ENCODE data around the gene C2orf42. TPM values are rescaled to one million over a fixed set of nuclear protein-coding genes. Genes with fewer than 3 reads are reported as not detected.

Gene C2orf42
- total RNA-seq, 1 experiment from 2014 or later = 6.8 TPM

- TF ChIP-seq EMX1 (CRISPR knock-in tag; IDR thresholded peaks at IDR 0.05) (no peak), TP53 (CRISPR knock-in tag; IDR thresholded peaks at IDR 0.05) (no peak), ZSCAN18 (CRISPR knock-in tag; IDR thresholded peaks at IDR 0.05) (no peak), ATF1 (CRISPR knock-in tag; IDR thresholded peaks at IDR 0.05) (no peak), USF1 (CRISPR knock-in tag; IDR thresholded peaks at IDR 0.05) (no peak), MXD4 (CRISPR knock-in tag; IDR thresholded peaks at IDR 0.05; ENCODE audit: borderline replicate concordance) (no peak)
- H3K4me1 Mint-ChIP-seq = peaks cover 46% of the 10 kb centered on the region
- DNase-seq (ENCODE audit: low spot score) (no peak), ATAC-seq (no peak)
- H3K27me3 Mint-ChIP-seq (ENCODE audit: low read depth) = no peaks in the 10 kb centered on the region
- H3K27ac Mint-ChIP-seq = no peak overlapping the region
- peaks cover 41% of the 10 kb centered on the region for H3K36me3 Mint-ChIP-seq
- CTCF ChIA-PET = interaction anchor here (0.5 kb wide), 1 partner anchor 61 kb away, joined by 3 read pairs; the partner anchor contains the start of gene FAM136A
- H3K9me3 Mint-ChIP-seq = peaks cover 9% of the 10 kb centered on the region
- no peak overlapping the region for H3K4me3 Mint-ChIP-seq
- POLR2A ChIA-PET = no interaction called here
These were observed 49.8 kb upstream of the C2orf42 start for GRCh38 chr2:70240599-70240998.

GRCh38 chr2:70233926-70234325 is 43.1 kb upstream of the C2orf42 start:
- CTCF ChIA-PET = no interaction called here

GRCh38 chr2:70226781-70227180 is 36.0 kb upstream of the C2orf42 start:
- ChIA-PET POLR2A (no interaction called here), CTCF (no interaction called here)
- Mint-ChIP-seq H3K4me1 (no peaks in the 10 kb centered on the region), H3K27me3 (ENCODE audit: low read depth) (no peaks in the 10 kb centered on the region), H3K9me3 (no peaks in the 10 kb centered on the region), H3K4me3 (no peak overlapping the region), H3K27ac (peak overlapping the region; percentile 70; the same call in 1 of the 2 replicates), H3K36me3 (peaks cover 75% of the 10 kb centered on the region)
- DNase-seq (ENCODE audit: low spot score) (no peak), ATAC-seq (no peak)
- TF ChIP-seq PRRX2 (CRISPR knock-in tag; IDR thresholded peaks at IDR 0.05) = no peak
- no peak for TF ChIP-seq ERG (CRISPR knock-in tag; IDR thresholded peaks at IDR 0.05)
- no peak for TF ChIP-seq SP1 (CRISPR knock-in tag; conservative IDR thresholded peaks at IDR 0.05)
- no peak for TF ChIP-seq CDX4 (CRISPR knock-in tag; IDR thresholded peaks at IDR 0.05; ENCODE audit: borderline replicate concordance)
- TF ChIP-seq ATF2 (CRISPR knock-in tag; IDR thresholded peaks at IDR 0.05; ENCODE audit: borderline replicate concordance, low read depth) = no peak
- TF ChIP-seq ZNF396 (CRISPR knock-in tag; IDR thresholded peaks at IDR 0.05; ENCODE audit: borderline replicate concordance) = no peak
- no peak for TF ChIP-seq ZNF671 (CRISPR knock-in tag; IDR thresholded peaks at IDR 0.05)
- TF ChIP-seq ZNF121 (CRISPR knock-in tag; IDR thresholded peaks at IDR 0.05) = no peak
- no peak for TF ChIP-seq ZBTB43 (CRISPR knock-in tag; IDR thresholded peaks at IDR 0.05)
- TF ChIP-seq SMAD3 (CRISPR knock-in tag; IDR thresholded peaks at IDR 0.05; ENCODE audit: borderline replicate concordance) = no peak

More at GRCh38 chr2:70233926-70234325, 43.1 kb upstream of the C2orf42 start:
- Mint-ChIP-seq H3K4me3 (no peak overlapping the region), H3K27me3 (ENCODE audit: low read depth) (no peaks in the 10 kb centered on the region), H3K27ac (no peak overlapping the region), H3K4me1 (no peaks in the 10 kb centered on the region), H3K36me3 (peaks cover 55% of the 10 kb centered on the region), H3K9me3 (no peaks in the 10 kb centered on the region)
- DNase-seq (ENCODE audit: low spot score) = no peak
- TF ChIP-seq ZNF532 (CRISPR knock-in tag; IDR thresholded peaks at IDR 0.05; ENCODE audit: borderline replicate concordance) = no peak
- POLR2A ChIA-PET = no interaction called here
- ATAC-seq = no peak
